GM13977 (cell line): ENCODE measurements around the gene EIF5A2.
"Not testable (repeated sequence)": the region's sequence is repeated elsewhere in the genome, so short reads cannot be mapped to it uniquely, and the experiment has no call there.

Source experiments
- DNase-seq: peaks from one replicate; pipeline ENCODE4 v3.0.0; 2012; ENCODE audit warnings: low spot score
- CTCF ChIP-seq: IDR thresholded peaks from 2 replicates; pipeline ENCODE4 v1.5.1; 2012; ENCODE audit warnings: mild to moderate bottlenecking, control low read depth; ENCODE audit not compliant: insufficient read depth; ENCODE audit errors: extremely low read depth, missing control alignments
- in situ Hi-C: fragments of 300-500 bp; cut with MboI; formaldehyde crosslinking; loops from one replicate; pipeline ENCODE4 v1.12.0; 2022; ENCODE audit warnings: low sequenced_read_pairs, low pct_unique_long_range_greater_than_20kb, mixed read lengths, inconsistent platforms; ENCODE audit not compliant: unreplicated experiment

The EIF5A2 gene

GRCh38 chr3:170910542-170910941, 2.1 kb upstream of the EIF5A2 start:
- in situ Hi-C loops: no loop called here
- no peak for DNase-seq
- TF ChIP-seq CTCF: no peak

GRCh38 chr3:170909129-170909903, 879 bp upstream of the EIF5A2 start:
- in situ Hi-C loops: no loop called here
- no peak for DNase-seq
- no peak for TF ChIP-seq CTCF

- in situ Hi-C loops: no loop called here
- no peak for DNase-seq
- no peak for TF ChIP-seq CTCF
Observed at GRCh38 chr3:170907637-170908234, 701 bp downstream of the EIF5A2 start.

- no peak for DNase-seq
- no peak for TF ChIP-seq CTCF
- in situ Hi-C loops: no loop called here
Observed at GRCh38 chr3:170905862-170906261, 2.6 kb downstream of the EIF5A2 start.

- no peak for DNase-seq
- in situ Hi-C loops: no loop called here
- no peak for TF ChIP-seq CTCF
Observed at GRCh38 chr3:170903123-170903522, 5.3 kb downstream of the EIF5A2 start.

GRCh38 chr3:170899455-170899854, 9.0 kb downstream of the EIF5A2 start:
- no peak for TF ChIP-seq CTCF
- in situ Hi-C loops: no loop called here
- no peak for DNase-seq

GRCh38 chr3:170897978-170898377, 10.5 kb downstream of the EIF5A2 start:
- in situ Hi-C loops: no loop called here
- no peak for DNase-seq
- TF ChIP-seq CTCF: no peak

- DNase-seq, in situ Hi-C loops: not testable (repeated sequence)
Observed at GRCh38 chr3:170897199-170897598, 11.2 kb downstream of the EIF5A2 start.
